Renal cortical epithelial cell (primary cell): Measurements from ENCODE around the gene NBEAL2. TPM values are rescaled to one million over a fixed set of nuclear protein-coding genes. Genes with fewer than 3 reads are reported as not detected.

Experiments
- DNase-seq: peaks from one replicate; pipeline ENCODE4 v3.0.0-alpha.2; 2011; ENCODE audit warnings: low read depth
- total RNA-seq: library from RNA; depleted of rRNA; stranded (reverse); fragments of >200 nt; gene quantifications from 2 replicates; pipeline ENCODE4 v1.2.3, GENCODE V29; 2014

The NBEAL2 gene
- total RNA-seq, 1 donor from 2014 or later: 25.6 TPM

DNA sequence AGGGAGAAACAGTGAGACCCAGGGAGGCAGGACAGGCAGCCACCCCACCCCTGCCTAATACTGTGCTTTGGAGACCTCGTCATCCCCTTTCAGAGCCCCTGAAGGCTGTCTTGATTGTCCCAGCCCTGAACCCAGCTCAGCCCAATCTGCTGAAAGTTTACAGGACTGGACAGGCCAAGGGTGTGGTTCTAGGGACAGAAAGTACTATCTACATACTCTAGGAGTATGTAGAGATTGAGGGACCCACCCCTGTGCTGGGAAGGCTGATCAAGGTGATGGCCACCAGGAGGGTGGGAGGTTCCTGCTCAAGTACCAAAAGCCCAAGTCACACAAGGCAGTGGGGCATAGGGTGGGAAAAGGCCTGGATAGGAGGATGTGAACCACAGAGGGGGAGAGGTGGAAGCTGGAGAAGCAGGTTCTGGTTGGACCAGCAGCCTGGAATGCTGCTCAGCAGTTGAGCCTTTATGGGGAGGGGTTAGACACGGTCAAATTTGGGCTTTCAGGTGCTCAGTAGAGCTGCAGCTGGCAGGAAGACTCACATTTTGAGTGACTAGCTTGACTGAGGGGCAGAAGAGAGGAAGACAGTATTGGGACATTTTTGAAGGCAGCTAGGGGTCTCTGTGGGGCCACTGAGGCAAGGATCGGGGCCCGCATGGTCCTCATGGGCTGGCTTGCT, 6.7 kb downstream of the NBEAL2 start:
- DNase-seq: no peak

DNA sequence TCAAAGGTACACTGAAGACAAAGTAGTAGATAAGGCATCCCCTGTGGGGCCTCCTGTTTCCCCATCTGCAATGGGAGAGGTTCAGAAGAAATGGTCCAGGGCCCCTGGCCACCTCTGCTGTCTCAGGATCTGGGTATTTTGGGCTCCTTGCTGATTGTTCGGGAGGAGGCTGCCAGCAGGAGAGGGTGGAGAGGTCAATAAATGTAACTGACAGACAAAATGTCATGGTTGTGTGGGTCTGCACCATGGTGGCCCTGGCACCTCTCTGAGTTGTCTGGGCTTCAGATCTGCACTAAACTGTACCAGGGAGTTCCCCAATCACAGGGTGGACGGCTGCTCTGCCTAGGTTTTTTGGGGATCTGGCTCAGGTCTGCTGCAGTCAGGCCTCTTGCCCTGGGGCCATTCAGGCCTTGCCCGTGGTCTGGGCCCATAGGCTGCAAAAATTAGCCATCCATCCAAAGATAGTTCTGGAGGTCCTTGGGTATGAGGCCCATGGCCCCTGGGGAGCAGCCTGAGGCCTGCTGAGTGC, 7.4 kb downstream of the NBEAL2 start:
- no peak for DNase-seq

DNA sequence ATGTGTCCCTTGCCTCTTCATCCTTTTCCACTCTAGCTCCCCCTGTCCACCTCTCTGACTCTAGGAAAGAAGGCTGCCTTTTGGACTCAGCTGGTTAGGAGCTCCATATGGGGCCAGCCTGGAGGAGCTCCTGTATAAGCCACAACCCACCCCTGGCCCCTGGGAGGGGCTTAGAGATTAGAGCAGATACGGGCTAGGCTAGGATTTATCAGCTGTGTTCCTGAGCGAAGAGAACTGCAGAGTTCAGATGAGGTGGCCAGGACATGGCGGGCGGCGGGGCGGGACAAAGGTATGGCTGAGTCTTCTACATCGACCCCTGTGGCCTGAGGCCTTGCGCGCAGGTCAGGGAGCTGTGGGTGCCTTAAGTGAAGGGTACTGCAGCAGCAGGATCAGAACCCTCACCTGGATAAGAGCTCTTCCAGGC, 7.9 kb downstream of the NBEAL2 start:
- DNase-seq: no peak

DNA sequence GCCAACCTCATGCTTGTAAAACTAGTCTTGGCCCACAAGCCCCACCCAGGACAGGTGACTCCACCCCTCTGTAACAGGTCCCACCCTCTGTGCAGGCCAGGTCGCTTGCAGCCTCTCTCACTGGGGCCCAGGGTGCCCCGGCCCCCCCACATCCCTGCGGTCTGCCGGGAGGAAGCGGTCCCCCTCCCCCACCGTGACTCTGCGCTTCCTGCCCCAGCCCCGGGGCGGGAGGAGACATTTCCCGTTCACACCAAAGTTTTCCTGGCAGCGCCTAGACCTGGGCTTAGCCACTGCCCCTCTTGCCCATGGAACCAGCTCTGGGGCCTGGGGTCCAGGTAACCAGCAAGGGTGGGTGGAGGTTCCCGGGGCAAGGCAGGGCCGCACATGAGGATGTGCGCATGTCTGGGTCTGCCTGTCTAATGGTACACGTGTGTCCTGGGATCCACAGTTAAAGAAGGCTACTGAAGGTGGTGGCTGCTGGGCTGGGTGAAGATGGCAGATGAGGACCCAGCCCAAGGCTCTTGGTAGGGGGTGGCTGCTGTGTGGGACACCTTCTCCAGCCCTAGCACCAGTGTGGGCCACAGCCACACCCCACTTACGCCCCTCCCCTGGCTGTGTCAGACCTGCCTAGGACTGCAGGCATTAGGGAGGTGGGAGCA, 8.4 kb downstream of the NBEAL2 start:
- DNase-seq: no peak

DNA sequence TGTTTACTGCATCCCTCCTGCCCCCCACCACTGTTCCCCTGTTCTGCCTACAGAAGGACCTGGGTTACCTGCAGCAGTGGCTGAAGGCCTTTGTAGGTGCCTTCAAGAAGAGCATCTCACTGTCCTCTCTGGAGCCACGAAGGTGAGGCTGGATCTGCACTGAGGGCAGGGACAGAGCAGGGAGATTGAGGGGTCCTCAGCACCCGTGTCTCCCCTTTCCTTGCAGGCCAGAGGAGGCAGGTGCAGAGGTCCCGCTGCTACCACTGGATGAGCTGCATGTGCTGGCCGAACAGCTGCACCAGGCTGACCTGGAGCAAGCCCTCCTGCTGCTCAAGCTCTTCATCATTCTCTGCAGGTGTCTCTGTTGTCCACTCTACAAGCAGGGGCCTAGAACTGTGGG, 9.2 kb downstream of the NBEAL2 start:
- DNase-seq: no peak

DNA sequence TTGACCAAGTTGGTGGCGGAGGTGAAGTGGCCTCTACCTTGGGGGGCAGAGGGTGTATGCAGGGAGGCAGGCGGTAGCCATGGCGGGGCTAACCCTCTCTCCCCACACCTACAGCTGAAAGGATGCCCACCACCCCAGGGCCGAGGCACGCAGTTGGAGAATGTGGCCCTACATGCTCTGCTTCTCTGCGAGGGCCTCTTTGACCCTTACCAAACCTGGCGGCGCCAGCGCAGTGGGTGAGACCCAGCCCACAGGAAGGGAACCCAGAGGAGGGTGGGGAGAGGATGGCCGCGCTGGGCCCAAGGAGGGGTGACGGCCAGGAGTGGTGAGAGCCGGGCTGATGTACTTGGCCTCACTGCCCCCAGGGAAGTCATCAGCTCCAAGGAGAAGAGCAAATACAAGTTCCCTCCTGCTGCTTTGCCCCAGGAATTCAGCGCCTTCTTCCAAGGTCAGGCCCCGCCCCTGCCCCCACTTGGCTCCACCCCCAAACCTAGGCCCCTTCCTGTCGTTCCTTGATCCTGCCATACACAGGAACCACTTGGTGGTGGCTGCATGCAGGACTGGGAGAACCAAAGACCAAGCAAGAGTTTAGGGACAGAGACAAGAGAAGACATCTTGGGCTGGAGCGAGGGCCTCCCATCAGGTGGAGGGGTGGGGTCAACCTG, 9.8 kb downstream of the NBEAL2 start:
- DNase-seq: no peak

DNA sequence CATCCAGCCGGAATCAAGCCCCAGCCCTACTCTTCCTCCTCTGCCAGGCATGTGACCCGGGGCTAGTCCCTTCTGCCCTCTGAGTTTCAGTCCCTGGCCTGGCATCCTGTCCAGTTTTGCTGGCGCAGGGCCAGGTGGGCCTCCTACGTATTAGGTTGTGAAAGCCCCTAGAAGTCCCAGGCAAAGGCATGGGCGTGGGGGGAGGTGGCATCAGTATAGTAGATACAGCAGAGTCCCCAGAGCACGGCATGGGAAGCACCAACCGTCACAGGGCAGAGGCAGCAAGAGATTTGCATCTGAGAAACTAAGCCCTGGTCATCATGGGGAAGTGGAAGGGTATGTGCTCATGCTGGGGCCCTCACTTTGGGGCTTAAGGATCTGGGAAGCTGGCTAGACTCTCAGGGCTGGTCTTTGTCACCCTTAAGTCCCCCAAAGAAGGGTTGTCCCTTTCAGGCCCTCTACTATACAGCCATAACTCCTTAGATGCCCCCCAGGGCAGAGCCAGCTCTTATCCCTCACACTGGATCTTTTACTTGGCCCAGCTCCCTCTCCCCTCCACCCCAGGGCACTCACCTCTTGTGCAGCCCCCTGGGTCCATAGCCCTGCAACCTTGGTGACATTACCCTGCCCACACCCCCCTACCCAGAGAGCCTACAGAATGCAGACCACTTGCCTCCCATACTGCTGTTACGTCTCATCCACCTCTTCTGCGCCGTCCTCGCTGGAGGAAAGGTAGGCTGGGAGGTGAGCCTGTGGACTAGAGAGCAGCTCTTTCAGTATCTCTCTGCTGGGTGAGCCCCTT, 11.3 kb downstream of the NBEAL2 start:
- DNase-seq: no peak

DNA sequence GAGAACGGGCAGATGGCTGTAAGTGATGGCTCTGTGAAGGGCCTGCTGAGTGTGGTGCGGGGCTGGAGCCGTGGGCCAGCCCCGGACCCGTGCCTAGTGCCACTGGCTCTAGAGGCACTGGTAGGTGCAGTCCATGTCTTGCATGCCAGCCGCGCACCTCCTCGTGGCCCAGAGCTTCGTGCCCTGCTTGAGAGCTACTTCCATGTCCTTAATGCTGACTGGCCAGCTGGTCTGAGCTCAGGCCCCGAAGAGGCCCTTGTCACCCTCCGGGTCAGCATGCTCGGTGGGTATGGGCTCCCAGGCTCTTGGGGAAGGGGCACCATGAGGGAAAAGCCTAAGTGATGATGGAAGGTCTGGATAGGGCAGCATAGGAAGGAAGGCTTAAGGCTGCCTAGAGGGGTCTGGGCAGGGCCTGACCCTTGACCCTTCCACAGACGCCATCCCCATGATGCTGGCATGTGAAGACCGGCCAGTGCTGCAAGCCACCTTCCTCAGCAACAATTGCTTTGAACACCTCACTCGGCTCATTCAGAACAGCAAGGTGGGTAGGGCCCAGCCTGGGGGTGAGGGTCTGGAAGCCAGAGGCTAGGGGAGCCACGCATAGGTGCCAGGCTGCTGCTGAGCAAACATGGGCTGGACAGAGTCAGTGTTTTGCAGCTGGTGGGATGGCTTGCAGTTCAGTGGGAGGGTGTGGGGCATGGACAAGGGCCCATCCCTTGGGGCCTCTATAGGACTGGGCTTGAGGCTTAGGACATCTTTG, 12.1 kb downstream of the NBEAL2 start:
- no peak for DNase-seq

DNA sequence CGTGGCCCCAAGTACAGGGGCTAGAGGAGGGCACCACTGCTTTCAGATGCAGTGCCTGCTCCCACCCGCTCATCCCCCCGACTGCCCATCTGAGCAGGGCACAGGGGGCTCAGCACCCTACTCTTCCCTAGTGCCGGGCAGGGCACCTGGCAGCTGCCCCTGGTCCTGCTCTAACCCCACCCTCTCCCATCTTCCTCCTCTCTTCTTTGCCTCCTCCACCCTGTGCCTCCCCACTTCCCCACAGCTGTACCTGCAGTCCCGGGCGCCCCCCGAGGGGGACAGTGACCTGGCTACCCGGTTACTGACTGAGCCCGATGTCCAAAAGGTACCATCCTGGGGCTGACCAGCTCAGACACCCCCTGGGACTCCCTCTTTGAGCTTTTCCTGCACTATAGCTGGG, 12.8 kb downstream of the NBEAL2 start:
- no peak for DNase-seq

DNA sequence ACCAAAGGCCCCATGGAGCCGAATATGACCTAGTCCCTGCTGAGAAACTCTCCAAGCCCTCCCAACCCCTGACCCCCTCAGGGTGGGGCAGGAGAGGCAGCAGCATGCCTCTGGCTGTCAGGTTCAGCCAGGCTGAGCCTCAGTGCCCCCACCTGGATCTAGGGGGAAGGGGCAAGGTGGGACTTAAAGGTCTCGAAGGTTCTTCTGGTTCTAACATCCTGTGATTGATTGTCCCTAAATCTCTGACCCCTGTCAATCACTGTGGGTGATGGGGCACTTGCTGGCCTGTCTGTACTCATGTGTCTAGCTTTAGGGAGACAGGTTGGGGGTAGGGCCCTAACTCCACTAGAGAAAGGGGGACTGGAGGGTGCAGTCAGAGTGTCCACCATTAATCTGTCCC, 13.8 kb downstream of the NBEAL2 start:
- no peak for DNase-seq

DNA sequence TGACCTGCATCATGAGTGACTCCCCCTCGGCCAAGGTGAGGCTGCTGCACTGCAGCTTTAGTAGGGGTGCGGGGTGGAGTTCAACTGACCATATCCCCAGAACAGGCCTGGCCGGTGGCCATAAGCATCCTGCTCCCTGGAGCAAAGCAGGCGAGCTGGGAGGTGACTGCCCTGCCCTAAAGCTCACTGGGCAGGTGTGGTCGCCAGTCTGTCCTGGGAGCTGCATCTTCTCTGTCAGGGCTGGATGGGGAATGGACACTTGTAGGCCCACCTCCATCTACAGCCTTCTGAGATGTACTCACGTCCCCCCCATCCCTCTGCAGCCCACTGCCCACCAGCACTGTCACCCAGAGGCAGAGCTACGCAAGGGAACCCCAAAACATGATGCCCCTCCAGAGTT, 14.5 kb downstream of the NBEAL2 start:
- DNase-seq: no peak

DNA sequence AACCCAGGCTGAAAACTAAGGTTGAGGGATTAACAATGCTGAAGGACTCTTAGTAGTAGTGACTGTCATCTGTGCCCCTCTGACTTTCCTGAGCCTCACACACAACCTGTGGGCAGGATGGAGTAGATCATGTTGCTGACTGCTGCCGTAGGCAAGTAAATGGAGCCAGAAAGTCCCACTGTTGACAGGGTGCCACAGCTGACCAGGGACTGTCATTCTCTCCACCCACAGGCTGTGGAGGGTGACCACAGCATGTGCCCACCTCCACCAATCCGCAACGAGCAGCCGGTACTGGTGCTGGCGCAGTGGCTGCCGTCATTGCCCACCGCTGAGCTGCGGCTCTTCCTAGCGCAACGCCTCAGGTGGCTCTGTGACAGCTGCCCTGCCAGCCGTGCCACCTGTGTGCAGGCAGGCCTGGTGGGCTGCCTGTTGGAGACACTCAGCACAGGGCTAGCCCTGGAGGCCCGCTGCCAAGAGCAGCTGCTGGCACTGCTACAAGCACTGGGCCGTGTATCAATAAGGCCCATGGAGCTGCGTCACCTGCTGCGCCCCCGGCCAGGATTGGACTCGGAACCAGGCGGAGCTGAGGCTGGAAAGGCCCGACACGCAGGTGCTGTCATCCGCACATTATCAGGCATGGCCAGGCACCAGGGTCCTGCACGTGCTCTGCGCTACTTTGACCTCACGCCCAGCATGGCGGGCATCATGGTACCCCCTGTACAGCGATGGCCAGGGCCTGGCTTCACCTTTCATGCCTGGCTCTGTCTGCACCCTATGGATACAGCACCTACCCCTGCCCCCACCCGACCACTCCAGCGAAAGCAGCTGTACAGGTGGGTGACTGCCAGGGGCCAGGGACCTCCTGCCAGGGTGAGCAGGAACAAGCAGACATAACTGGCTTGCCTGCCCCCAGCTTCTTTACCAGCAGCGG, 15.6 kb downstream of the NBEAL2 start:
- no peak for DNase-seq

DNA sequence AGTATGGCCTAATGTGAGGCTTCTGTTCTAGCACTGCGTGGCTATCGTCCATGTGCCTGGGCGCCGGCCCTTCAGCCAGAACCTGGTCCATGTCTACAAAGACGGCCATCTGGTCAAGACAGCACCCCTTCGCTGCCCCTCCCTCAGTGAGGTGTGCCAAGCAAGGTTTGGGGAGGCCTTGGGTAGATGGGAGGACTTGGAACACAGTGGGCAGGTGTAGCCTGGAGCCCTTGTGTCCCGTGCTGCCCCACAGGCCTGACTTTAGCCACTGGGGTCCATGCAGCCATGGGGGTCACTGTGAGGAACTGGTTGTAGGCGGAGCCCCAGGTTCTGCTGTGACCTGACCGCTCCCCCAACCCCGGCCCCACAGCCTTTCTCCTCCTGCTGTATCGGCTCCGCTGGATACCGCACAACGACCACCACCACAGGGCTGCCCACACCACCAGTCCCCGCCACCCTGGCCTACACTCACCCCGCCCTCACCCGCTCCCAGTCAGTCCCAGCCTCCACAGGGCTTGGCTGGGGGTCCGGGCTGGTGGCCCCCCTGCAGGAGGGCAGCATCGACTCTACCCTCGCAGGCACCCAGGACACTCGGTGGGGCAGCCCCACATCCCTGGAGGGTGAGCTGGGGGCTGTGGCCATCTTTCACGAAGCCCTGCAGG, 16.6 kb downstream of the NBEAL2 start:
- DNase-seq: no peak

DNA sequence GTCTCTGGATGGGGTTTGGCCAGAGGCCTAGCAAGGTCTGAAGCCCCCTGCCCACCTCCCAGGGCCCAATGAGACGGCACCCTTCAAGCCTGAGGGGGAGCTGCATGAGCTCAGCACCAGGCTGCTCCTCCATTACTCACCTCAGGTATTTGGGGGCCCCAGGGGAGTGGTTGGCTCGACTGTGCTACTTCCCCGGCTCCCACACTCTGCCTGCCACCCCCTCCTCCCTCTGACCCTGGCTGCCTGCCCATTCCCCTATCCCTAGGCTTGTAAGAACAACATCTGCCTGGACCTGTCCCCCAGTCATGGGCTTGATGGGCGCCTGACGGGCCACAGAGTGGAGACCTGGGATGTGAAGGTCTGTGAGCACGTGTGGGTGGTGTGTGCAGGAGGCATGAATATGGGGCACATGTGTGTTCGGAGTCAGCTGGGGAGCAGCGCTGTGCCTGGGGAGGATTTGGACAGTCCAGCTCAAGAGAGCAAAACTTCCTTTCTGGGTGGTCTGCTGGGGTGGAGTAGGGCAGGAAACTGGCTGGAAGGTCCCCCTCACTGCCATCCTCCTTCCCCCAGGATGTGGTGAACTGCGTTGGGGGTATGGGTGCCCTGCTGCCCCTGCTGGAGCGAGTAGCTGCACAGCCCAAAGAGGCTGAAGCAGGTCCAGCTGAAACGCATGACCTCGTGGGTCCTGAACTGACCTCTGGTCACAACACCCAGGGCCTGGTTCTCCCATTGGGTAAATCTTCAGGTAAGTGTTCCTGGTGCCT, 17.4 kb downstream of the NBEAL2 start:
- no peak for DNase-seq

DNA sequence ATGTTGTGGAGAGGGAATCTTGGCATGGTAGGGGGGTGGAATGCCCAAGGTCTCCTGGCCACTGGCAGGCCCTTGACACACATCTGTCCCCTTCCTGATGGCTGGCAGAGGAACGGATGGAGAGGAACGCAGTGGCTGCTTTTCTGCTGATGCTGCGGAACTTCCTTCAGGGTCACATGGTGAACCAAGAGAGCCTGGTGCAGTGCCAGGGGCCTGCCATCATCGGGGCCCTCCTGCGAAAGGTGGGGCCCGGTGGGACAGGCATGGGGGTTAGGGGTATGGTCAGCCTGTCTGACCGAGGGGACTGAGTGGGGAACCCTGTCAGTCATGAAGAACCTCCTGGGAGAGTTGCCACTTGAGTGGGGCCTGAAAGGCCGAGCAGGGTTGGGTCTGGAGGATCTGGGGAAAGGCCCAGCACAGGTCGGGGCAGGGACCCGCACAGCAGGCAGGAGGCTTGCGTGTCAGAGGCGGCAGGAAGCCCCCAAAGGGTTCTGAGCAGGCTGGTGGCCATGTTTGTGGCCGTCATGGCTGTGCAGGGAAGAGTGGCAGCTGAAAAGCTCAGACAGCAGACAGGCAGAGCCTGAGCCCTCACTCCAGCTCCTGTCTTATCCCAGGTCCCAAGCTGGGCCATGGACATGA, 18.1 kb downstream of the NBEAL2 start:
- DNase-seq: no peak

DNA sequence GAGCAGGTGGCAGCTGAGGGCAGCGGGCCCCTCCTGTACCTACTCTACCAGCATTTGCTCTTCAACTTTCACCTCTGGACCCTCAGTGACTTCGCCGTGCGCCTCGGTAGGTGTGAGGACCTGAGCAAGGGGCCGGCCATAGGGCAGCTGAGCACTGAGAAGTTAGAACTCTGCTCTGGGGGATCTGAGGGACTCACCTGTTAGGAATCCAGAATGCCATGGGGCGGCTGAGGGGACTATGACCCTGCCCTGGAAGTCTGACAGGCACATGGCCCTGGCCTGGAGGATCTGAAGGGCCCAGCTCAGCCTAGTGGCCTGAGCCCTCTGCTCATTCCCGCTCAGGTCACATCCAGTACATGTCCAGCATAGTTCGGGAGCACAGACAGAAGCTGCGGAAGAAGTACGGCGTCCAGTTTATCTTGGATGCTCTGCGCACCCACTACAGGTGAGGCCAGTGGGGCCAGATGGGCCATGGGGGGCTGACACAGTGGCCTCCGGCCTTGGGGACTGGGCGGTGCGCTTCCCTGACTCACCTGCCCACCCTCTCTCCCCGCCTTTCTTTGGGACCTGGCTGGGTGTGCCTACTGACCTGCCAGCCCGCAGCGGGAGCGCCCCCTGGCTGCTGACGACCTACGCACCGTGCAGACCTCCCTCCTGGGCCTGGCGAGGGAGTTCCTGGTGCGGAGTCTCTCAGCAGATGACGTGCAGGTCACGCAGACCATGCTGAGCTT, 18.8 kb downstream of the NBEAL2 start:
- DNase-seq: peak; percentile 33

DNA sequence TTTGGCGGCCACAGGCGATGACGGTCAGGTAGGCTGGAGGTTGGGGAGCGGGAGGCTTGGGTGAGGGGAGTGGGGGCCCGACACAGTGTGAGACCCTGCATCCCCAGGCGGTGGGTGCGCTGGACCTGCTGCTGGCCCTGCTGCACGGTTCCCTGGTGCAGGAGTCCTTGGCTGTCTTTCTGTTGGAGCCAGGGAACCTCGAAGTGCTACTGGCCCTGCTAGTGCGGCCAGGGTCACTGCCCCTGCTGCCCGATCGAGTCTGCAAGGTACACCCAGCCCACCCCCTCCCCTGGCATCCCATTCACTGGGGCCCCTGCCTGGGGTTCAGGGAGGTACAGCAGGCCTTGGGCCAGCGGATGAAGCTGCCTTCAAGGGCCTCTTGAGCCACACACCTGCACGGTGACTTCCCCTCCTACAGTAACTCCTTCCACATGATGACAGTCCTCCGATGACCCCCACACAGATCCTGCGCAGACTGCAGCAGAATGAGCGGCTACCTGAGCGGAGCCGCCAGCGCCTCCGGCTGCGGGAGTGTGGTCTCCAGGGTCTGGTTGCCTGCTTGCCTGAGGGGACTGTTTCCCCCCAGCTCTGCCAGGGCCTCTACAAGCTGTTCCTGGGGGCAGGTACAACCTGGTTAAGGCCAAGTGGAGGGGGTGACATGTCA, 19.5 kb downstream of the NBEAL2 start:
- DNase-seq: no peak
